K562 (cell line): ENCODE measurements around the gene PASD1. TPM values are rescaled to one million over a fixed set of nuclear protein-coding genes. Genes with fewer than 3 reads are reported as not detected.

Source experiments
- ATAC-seq: fragments of 200-7000 bp; cut with Tn5 transposase; 3 replicates; pipeline ENCODE4 v1.9.1; 2020; ENCODE audit warnings: moderate library complexity
- BruUV-seq: library from RNA; stranded (reverse); fragments of 400-500 nt; replicated peaks from 2 replicates; lab custom pipeline; 2021; lab: Mats Ljungman, UMichigan
- CTCF ChIA-PET: fragments of 300-600 bp; formaldehyde crosslinking; extraction: SDS; loops from one replicate; lab custom pipeline; 2021; ENCODE audit warnings: low intra/inter-chr PET ratio; lab: Yijun Ruan, JAX
- POLR2A ChIA-PET: fragments of 300-600, 350-650 bp; sonication (Branson Sonifier 250); formaldehyde crosslinking; extraction: SDS; loops from one replicate; lab custom pipeline; 2021; ENCODE audit warnings: antibody characterized with exemption, inconsistent platforms; lab: Yijun Ruan, JAX
- DNase-seq, 4 experiments: peaks; one replicate each; pipeline versions ENCODE4 v3.0.0 to v3.0.0-alpha.2; 2011 to 2018; ENCODE audit warnings: low spot score in 3 of 4, mixed read lengths in 3 of 4; ENCODE audit errors: extremely low read depth in 1 of 4
- FAIRE-seq: peaks from 2 replicates; lab custom pipeline; 2011; peaks lifted over from hg19 to GRCh38; lab: Jason Lieb, UNC
- H2AFZ ChIP-seq: 2 replicates; pipeline ENCODE4 v1.6.0; 2011; ENCODE audit warnings: low read depth, low read length, control low read depth, inconsistent platforms
- H3K27ac ChIP-seq: fragments of 200-600 bp; 3 replicates; pipeline ENCODE4 v1.8.0; 2011; ENCODE audit warnings: low read depth, mild to moderate bottlenecking, control low read depth, inconsistent platforms, low read length, moderate library complexity, mixed read lengths; ENCODE audit errors: extremely low read depth
- H3K27me3 ChIP-seq, 2 experiments: fragments of 300-600 bp in 1 of 2; 2 replicates in 1 of 2; 3 replicates in 1 of 2; pipeline versions ENCODE4 v1.6.0 to v1.8.0; 2011; ENCODE audit warnings: inconsistent platforms in 2 of 2, low read length in 2 of 2, mild to moderate bottlenecking in 1 of 2, mixed read lengths in 1 of 2, moderate library complexity in 1 of 2; ENCODE audit not compliant: control insufficient read depth in 2 of 2, insufficient read depth in 2 of 2
- H3K36me3 ChIP-seq: fragments of 300-600 bp; 3 replicates; pipeline ENCODE4 v1.8.0; 2011; ENCODE audit warnings: mild to moderate bottlenecking, low read length, inconsistent platforms; ENCODE audit not compliant: control insufficient read depth, insufficient read depth
- H3K4me1 ChIP-seq, 2 experiments: fragments of 200-600 bp in 1 of 2; replicated peaks in 1 of 2; 2 replicates in 1 of 2; 3 replicates in 1 of 2; pipeline versions ENCODE4 v1.5.1 to v1.8.0; 2011; ENCODE audit warnings: inconsistent platforms in 2 of 2, low read length in 2 of 2, mild to moderate bottlenecking in 1 of 2, mixed read lengths in 1 of 2, moderate library complexity in 1 of 2; ENCODE audit not compliant: control insufficient read depth in 2 of 2, insufficient read depth in 2 of 2
- H3K4me2 ChIP-seq: 2 replicates; pipeline ENCODE4 v1.6.1; 2011; ENCODE audit warnings: low read length, control low read depth, inconsistent platforms, mixed read lengths; ENCODE audit not compliant: insufficient read depth
- H3K4me3 ChIP-seq: fragments of 200-600 bp; sonication (generic), shearing (Covaris generic); 2 replicates; pipeline ENCODE4 v1.5.1; 2016; ENCODE audit warnings: control low read depth, inconsistent platforms
- H3K79me2 ChIP-seq: fragments of 200-600 bp; 3 replicates; pipeline ENCODE4 v1.8.0; 2011; ENCODE audit warnings: low read length, inconsistent platforms; ENCODE audit not compliant: control insufficient read depth, insufficient read depth
- H3K9ac ChIP-seq, 2 experiments: 2 replicates each; pipeline versions ENCODE4 v1.6.0 to v1.6.1; 2011; ENCODE audit warnings: low read depth in 2 of 2, low read length in 2 of 2, control low read depth in 1 of 2, inconsistent platforms in 1 of 2, mild to moderate bottlenecking in 1 of 2, mixed read lengths in 1 of 2; ENCODE audit not compliant: insufficient read depth in 1 of 2
- H3K9me1 ChIP-seq: one replicate; pipeline ENCODE4 v1.6.0; 2011; ENCODE audit warnings: inconsistent platforms, mild to moderate bottlenecking, low read length, moderate library complexity; ENCODE audit not compliant: control insufficient read depth, insufficient read depth
- H3K9me3 ChIP-seq: replicated peaks from 2 replicates; pipeline ENCODE4 v1.5.1; 2011; ENCODE audit warnings: low read depth, low read length, inconsistent platforms; ENCODE audit not compliant: control insufficient read depth, insufficient read depth
- H4K20me1 ChIP-seq: replicated peaks from 2 replicates; pipeline ENCODE4 v1.6.1; 2011; ENCODE audit warnings: low read length, inconsistent platforms, mixed read lengths; ENCODE audit not compliant: control insufficient read depth, insufficient read depth
- ADNP ChIP-seq: fragments of 200-800 bp; sonication (Bioruptor generic); IDR thresholded peaks from 2 replicates; pipeline ENCODE4 v1.6.1; 2016; ENCODE audit warnings: missing genetic modification characterization, missing compliant biosample characterization
- CAMTA2 ChIP-seq: fragments of 250-450 bp; sonication (Bioruptor Pico); conservative IDR thresholded peaks from 2 replicates; pipeline ENCODE4 v1.5.1; 2022
- TAF1 ChIP-seq: IDR thresholded peaks from 2 replicates; pipeline ENCODE4 v1.6.1; 2011; ENCODE audit warnings: mild to moderate bottlenecking, low read length, moderate library complexity; ENCODE audit not compliant: insufficient read depth, control insufficient read depth, severe bottlenecking; ENCODE audit errors: extremely low read depth
- U2AF2 ChIP-seq: fragments of 200-400 bp; formaldehyde crosslinking; optimal IDR thresholded peaks from 2 replicates; pipeline ENCODE3; 2017; ENCODE audit warnings: low read depth, mild to moderate bottlenecking, low read length
- WGBS: fragments of 100-300 bp; shearing (Covaris generic); methylation state at CpG from one replicate; pipeline ENCODE4 v1.1.6; 2016; ENCODE audit warnings: low coverage, mixed read lengths; ENCODE audit not compliant: insufficient coverage; ENCODE audit errors: missing lambda C conversion rate; 5-methylcytosine and 5-hydroxymethylcytosine counted together
- in situ Hi-C: fragments of 300-500 bp; cut with MboI; formaldehyde crosslinking; loops from 4 replicates; pipeline ENCODE4 v1.15.0; 2018; ENCODE audit warnings: inconsistent platforms, mixed read lengths
- intact Hi-C: fragments of 100-400 bp; cut with micrococcal nuclease; formaldehyde crosslinking; loops from 2 replicates; pipeline ENCODE4 v1.14.2; 2022
- polyA plus RNA-seq, 8 experiments: library from polyadenylated mRNA; depleted of rRNA in 4 of 8; stranded (reverse) in 5 of 8; unstranded in 3 of 8; fragments of >200 nt; fragmentation: Nextera tagmentation in 2 of 8; fragmentation: Illumina TruSeq in 1 of 8; extraction: Ambion mirVana in 2 of 8; extraction: Trizol in 1 of 8; gene quantifications; 2 replicates each; pipeline versions ENCODE4 v1.2.1 to v1.2.3, GENCODE V29; 2011 to 2014; ENCODE audit warnings: inconsistent platforms in 1 of 8, missing spikeins in 1 of 8
- total RNA-seq, 7 experiments: library from RNA; depleted of rRNA in 6 of 7; stranded (reverse); fragments of >200 nt in 6 of 7; fragmentation: Illumina TruSeq in 2 of 7; extraction: Trizol in 2 of 7; gene quantifications; 2 replicates each; pipeline versions ENCODE4 v1.2.1 to v1.2.3, GENCODE V29; 2011 to 2021; ENCODE audit warnings: low replicate concordance in 1 of 7
- TF ChIP-seq, protein P1 (sequence below): fragments of 250-450 bp; sonication (Bioruptor Pico); IDR thresholded peaks from 2 replicates; pipeline ENCODE4 v1.4.0; 2020; ENCODE audit warnings: borderline replicate concordance
- TF ChIP-seq, protein P2 (sequence below): fragments of 250-450 bp; sonication (Bioruptor Pico); IDR thresholded peaks from 2 replicates; pipeline ENCODE4 v1.8.0; 2022; ENCODE audit warnings: inconsistent platforms, mild to moderate bottlenecking, moderate library complexity, borderline replicate concordance
- TF ChIP-seq, protein P3 (sequence below): sonication (generic); formaldehyde crosslinking; IDR thresholded peaks from 2 replicates; pipeline ENCODE4 v1.8.0; 2023; ENCODE audit warnings: mild to moderate bottlenecking, missing genetic modification reagents

The PASD1 gene
- total and polyA plus RNA-seq, 9 of the 15 experiments (the other 6 are each of a cell fraction or from before 2014, with no cell fraction given) = 1.7 to 12.8 (median 9.6) TPM

DNA sequence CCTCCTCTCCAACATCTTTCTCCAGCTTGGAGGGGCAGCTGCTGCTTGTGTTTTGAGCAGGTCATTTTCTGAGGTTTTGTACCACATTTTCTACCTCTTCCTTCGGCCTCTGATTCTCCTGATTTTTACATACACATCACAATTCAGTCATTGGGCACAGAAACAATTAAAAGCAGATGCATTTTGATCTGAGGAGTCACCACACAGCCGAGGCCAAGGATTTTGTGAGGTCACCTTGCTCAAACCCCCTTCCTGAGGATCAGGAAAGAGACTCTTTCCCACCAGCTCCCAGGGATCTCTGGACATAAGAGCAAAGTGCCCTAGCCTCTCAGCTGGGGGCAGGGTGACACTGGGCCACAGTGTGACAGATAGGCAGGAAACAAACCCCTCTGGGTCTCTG is 147.0 kb downstream of the PASD1 start:
- TF ChIP-seq CAMTA2 (no peak), U2AF2 (no peak), TAF1 (no peak), ADNP (tag) (no peak)
- TF ChIP-seq, protein P1, sequence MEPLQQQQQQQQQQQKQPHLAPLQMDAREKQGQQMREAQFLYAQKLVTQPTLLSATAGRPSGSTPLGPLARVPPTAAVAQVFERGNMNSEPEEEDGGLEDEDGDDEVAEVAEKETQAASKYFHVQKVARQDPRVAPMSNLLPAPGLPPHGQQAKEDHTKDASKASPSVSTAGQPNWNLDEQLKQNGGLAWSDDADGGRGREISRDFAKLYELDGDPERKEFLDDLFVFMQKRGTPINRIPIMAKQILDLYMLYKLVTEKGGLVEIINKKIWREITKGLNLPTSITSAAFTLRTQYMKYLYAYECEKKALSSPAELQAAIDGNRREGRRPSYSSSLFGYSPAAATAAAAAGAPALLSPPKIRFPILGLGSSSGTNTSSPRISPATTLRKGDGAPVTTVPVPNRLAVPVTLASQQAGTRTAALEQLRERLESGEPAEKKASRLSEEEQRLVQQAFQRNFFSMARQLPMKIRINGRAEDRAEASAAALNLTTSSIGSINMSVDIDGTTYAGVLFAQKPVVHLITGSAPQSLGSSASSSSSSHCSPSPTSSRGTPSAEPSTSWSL (CRISPR knock-in tag) = no peak
- TF ChIP-seq, protein P2, sequence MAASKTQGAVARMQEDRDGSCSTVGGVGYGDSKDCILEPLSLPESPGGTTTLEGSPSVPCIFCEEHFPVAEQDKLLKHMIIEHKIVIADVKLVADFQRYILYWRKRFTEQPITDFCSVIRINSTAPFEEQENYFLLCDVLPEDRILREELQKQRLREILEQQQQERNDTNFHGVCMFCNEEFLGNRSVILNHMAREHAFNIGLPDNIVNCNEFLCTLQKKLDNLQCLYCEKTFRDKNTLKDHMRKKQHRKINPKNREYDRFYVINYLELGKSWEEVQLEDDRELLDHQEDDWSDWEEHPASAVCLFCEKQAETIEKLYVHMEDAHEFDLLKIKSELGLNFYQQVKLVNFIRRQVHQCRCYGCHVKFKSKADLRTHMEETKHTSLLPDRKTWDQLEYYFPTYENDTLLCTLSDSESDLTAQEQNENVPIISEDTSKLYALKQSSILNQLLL (CRISPR knock-in tag) = no peak
- TF ChIP-seq, protein P3, sequence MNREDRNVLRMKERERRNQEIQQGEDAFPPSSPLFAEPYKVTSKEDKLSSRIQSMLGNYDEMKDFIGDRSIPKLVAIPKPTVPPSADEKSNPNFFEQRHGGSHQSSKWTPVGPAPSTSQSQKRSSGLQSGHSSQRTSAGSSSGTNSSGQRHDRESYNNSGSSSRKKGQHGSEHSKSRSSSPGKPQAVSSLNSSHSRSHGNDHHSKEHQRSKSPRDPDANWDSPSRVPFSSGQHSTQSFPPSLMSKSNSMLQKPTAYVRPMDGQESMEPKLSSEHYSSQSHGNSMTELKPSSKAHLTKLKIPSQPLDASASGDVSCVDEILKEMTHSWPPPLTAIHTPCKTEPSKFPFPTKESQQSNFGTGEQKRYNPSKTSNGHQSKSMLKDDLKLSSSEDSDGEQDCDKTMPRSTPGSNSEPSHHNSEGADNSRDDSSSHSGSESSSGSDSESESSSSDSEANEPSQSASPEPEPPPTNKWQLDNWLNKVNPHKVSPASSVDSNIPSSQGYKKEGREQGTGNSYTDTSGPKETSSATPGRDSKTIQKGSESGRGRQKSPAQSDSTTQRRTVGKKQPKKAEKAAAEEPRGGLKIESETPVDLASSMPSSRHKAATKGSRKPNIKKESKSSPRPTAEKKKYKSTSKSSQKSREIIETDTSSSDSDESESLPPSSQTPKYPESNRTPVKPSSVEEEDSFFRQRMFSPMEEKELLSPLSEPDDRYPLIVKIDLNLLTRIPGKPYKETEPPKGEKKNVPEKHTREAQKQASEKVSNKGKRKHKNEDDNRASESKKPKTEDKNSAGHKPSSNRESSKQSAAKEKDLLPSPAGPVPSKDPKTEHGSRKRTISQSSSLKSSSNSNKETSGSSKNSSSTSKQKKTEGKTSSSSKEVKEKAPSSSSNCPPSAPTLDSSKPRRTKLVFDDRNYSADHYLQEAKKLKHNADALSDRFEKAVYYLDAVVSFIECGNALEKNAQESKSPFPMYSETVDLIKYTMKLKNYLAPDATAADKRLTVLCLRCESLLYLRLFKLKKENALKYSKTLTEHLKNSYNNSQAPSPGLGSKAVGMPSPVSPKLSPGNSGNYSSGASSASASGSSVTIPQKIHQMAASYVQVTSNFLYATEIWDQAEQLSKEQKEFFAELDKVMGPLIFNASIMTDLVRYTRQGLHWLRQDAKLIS = no peak
- Histone ChIP-seq H3K4me2 (no peak overlapping the region), H3K9me3 (no peaks in the 10 kb centered on the region), H4K20me1 (no peaks in the 10 kb centered on the region), H3K9me1 (no peaks in the 10 kb centered on the region), H2AFZ (no peak overlapping the region), H3K4me1 (no peaks in the 10 kb centered on the region; a peak in 1 of 5 replicates), H3K4me3 (no peak overlapping the region), H3K9ac (no peak overlapping the region), H3K27ac (no peak overlapping the region), H3K36me3 (no peaks in the 10 kb centered on the region), H3K79me2 (no peaks in the 10 kb centered on the region), H3K27me3 (peaks cover 0 to 6% of the 10 kb centered on the region in 2 experiments; a peak in 3 of 5 replicates)
- CTCF ChIA-PET = no interaction called here
- DNase-seq (no peak), ATAC-seq (no peak), FAIRE-seq (no peak)
- in situ Hi-C loops (no loop called here), intact Hi-C loops (no loop called here)
- POLR2A ChIA-PET = no interaction called here
- 0% methylated on average over 2 of the region's 2 CpGs for WGBS
- BruUV-seq = no TSS peak
